ENCODE measurements around the gene CSF2RB.

DNA sequence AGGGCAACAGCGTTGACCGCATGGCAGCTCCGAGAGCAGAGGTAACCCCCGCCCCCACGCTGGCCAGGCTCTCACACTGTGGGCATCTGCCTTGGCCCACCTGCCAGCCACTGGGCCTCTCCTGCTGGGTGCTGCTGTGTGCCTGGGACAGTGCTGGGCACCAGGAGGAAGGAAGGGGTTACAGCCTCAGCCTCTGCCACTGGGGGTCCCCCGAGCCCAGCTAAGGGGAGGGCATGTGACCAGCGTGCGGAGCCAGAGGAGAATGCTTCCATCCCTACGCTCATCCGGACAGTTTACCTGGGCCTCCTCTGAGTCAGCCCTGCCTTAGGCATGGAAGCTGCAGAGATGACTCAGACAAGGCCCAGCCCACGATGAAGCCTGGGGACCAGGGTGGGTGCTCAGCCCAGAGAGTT, 41.8 kb upstream of the CSF2RB start:
- TF ChIP-seq CTCF (IDR thresholded peaks at IDR 0.05) (no peak), POLR2A (IDR thresholded peaks at IDR 0.05) (no peak)
